HCT116 (cell line): ENCODE data around the gene COQ10B. TPM values are rescaled to one million over a fixed set of nuclear protein-coding genes. Genes with fewer than 3 reads are reported as not detected.
A peak's percentile ranks its signal among the peaks of the same experiment; 100 is the strongest.

ENCODE experiments used
- ATAC-seq: fragments of 200-7000 bp; cut with Tn5 transposase; 2 replicates; pipeline ENCODE4 v1.9.1; 2020; ENCODE audit warnings: mild to moderate bottlenecking, moderate library complexity
- BruUV-seq: library from RNA; stranded (reverse); fragments of 400-500 nt; replicated peaks from 2 replicates; lab custom pipeline; 2021; lab: Mats Ljungman, UMichigan
- CTCF ChIA-PET: fragments of 300-600 bp; sonication (Branson Sonifier 250); formaldehyde crosslinking; loops from one replicate; lab custom pipeline; 2021; ENCODE audit warnings: antibody characterized with exemption; lab: Charles Lee
- POLR2A ChIA-PET: fragments of 300-600, 350-600 bp; sonication (Branson Sonifier 250); formaldehyde crosslinking; loops from one replicate; lab custom pipeline; 2021; ENCODE audit warnings: antibody characterized with exemption; lab: Charles Lee
- RAD21 ChIA-PET, 2 experiments: fragments of 300-600 bp; sonication (Branson Sonifier 250); formaldehyde crosslinking; loops; one replicate each; lab custom pipeline; 2023; ENCODE audit warnings: low total read pairs in 2 of 2; ENCODE audit not compliant: uncharacterized antibody in 2 of 2, unreplicated experiment in 2 of 2, low non-redundant PET in 1 of 2; lab: Charles Lee
- DNase-seq: peaks from one replicate; pipeline ENCODE4 v3.0.0-alpha.2; 2010; ENCODE audit warnings: low read depth, low spot score
- H2AFZ ChIP-seq: fragments of 200-600 bp; shearing (Covaris generic), sonication (generic); 2 replicates; pipeline ENCODE4 v1.6.1; 2017; ENCODE audit warnings: low read depth, mixed run types, mixed read lengths, antibody characterized with exemption, low read length; ENCODE audit not compliant: poor library complexity, severe bottlenecking
- H3K27ac ChIP-seq: 2 replicates; pipeline ENCODE4 v1.5.1; 2012; ENCODE audit warnings: low read depth, low read length
- H3K27me3 ChIP-seq: fragments of 200-600 bp; sonication (generic); 2 replicates; pipeline ENCODE4 v1.6.1; 2016; ENCODE audit warnings: mixed run types, low read length, mixed read lengths; ENCODE audit not compliant: insufficient read depth
- H3K36me3 ChIP-seq, 2 experiments: fragments of 200-500 bp in 1 of 2; fragments of 200-600 bp in 1 of 2; sonication (Bioruptor generic) in 1 of 2; sonication (generic) in 1 of 2; 2 replicates each; pipeline versions ENCODE4 v1.5.1 to v1.6.1; 2014 to 2016; ENCODE audit warnings: low read length in 2 of 2, inconsistent platforms in 1 of 2, mixed read lengths in 1 of 2, mixed run types in 1 of 2; ENCODE audit not compliant: insufficient read depth in 2 of 2, control insufficient read depth in 1 of 2
- H3K4me1 ChIP-seq, 2 experiments: fragments of 200-600 bp in 1 of 2; sonication (generic) in 1 of 2; 2 replicates each; pipeline versions ENCODE4 v1.5.1 to v1.6.1; 2012 to 2017; ENCODE audit warnings: low read length in 2 of 2, inconsistent platforms in 1 of 2, mild to moderate bottlenecking in 1 of 2, mixed read lengths in 1 of 2, mixed run types in 1 of 2, moderate library complexity in 1 of 2; ENCODE audit not compliant: insufficient read depth in 2 of 2, control insufficient read depth in 1 of 2
- H3K4me2 ChIP-seq: fragments of 200-600 bp; sonication (generic); 2 replicates; pipeline ENCODE4 v1.6.1; 2017; ENCODE audit warnings: mixed run types, low read length, mixed read lengths
- H3K4me3 ChIP-seq, 2 experiments: fragments of 200-600 bp in 1 of 2; sonication (generic) in 1 of 2; replicated peaks in 1 of 2; 2 replicates each; pipeline ENCODE4 v1.5.1; 2011 to 2016; ENCODE audit warnings: low read length in 2 of 2, control low read depth in 1 of 2, low read depth in 1 of 2, mild to moderate bottlenecking in 1 of 2, mixed read lengths in 1 of 2, mixed run types in 1 of 2
- H3K79me2 ChIP-seq: fragments of 200-600 bp; sonication (generic); 2 replicates; pipeline ENCODE4 v1.6.1; 2017; ENCODE audit warnings: mild to moderate bottlenecking, mixed run types, low read length, moderate library complexity, mixed read lengths; ENCODE audit not compliant: insufficient read depth
- H3K9ac ChIP-seq: fragments of 200-600 bp; sonication (generic); 2 replicates; pipeline ENCODE4 v1.6.1; 2016; ENCODE audit warnings: low read length, mixed read lengths
- H3K9me2 ChIP-seq: fragments of 200-600 bp; sonication (generic), shearing (Covaris generic); 2 replicates; pipeline ENCODE4 v1.6.1; 2017; ENCODE audit warnings: mixed run types, mild to moderate bottlenecking, moderate library complexity; ENCODE audit not compliant: insufficient read depth
- H3K9me3 ChIP-seq, 2 experiments: fragments of 200-500 bp in 1 of 2; fragments of 200-600 bp in 1 of 2; sonication (Bioruptor generic) in 1 of 2; sonication (generic) in 1 of 2; 2 replicates each; pipeline ENCODE4 v1.6.1; 2014 to 2017; ENCODE audit warnings: low read length in 2 of 2, mixed read lengths in 2 of 2, inconsistent platforms in 1 of 2, low read depth in 1 of 2, mild to moderate bottlenecking in 1 of 2, mixed run types in 1 of 2, moderate library complexity in 1 of 2; ENCODE audit not compliant: control insufficient read depth in 1 of 2, insufficient read depth in 1 of 2
- H4K20me1 ChIP-seq: fragments of 200-600 bp; sonication (generic), shearing (Covaris generic); 2 replicates; pipeline ENCODE4 v1.6.1; 2017; ENCODE audit warnings: mixed run types, mild to moderate bottlenecking, moderate library complexity; ENCODE audit not compliant: insufficient read depth
- ELF1 ChIP-seq: IDR thresholded peaks from 2 replicates; pipeline ENCODE4 v1.6.1; 2012; ENCODE audit warnings: low read depth, borderline replicate concordance
- EZH2 ChIP-seq: fragments of 200-600 bp; sonication (generic); IDR thresholded peaks from 2 replicates; pipeline ENCODE4 v1.6.1; 2017; ENCODE audit warnings: antibody characterized with exemption, mixed run types
- EZH2phosphoT487 ChIP-seq: fragments of 200-600 bp; IDR thresholded peaks from 2 replicates; pipeline ENCODE4 v1.6.1; 2018; ENCODE audit warnings: antibody characterized with exemption, borderline replicate concordance
- FOSL1 ChIP-seq: IDR thresholded peaks from 2 replicates; pipeline ENCODE4 v1.6.1; 2012; ENCODE audit warnings: low read depth
- POLR2AphosphoS5 ChIP-seq: IDR thresholded peaks from 2 replicates; pipeline ENCODE4 v1.6.1; 2011; ENCODE audit warnings: mild to moderate bottlenecking, low read depth, low read length, moderate library complexity
- RAD21 ChIP-seq: IDR thresholded peaks from 2 replicates; pipeline ENCODE4 v1.6.1; 2012; ENCODE audit warnings: low read depth, mild to moderate bottlenecking
- SIN3A ChIP-seq: IDR thresholded peaks from 2 replicates; pipeline ENCODE4 v1.6.1; 2012; ENCODE audit warnings: low read depth
- SP1 ChIP-seq: IDR thresholded peaks from 2 replicates; pipeline ENCODE4 v1.6.1; 2012; ENCODE audit warnings: low read depth
- SRF ChIP-seq: IDR thresholded peaks from 2 replicates; pipeline ENCODE4 v1.6.1; 2012; ENCODE audit warnings: low read depth
- YY1 ChIP-seq: IDR thresholded peaks from 2 replicates; pipeline ENCODE4 v1.6.1; 2011; ENCODE audit warnings: low read length, low read depth, moderate library complexity, mild to moderate bottlenecking; ENCODE audit not compliant: insufficient replicate concordance; ENCODE audit errors: extremely low read depth
- ZFX ChIP-seq: fragments of 450-650 bp; IDR thresholded peaks from 2 replicates; pipeline ENCODE4 v1.6.1; 2017
- intact Hi-C: fragments of 100-400 bp; cut with micrococcal nuclease; formaldehyde crosslinking; loops from 2 replicates; pipeline ENCODE4 v1.10.0; 2022
- total RNA-seq: library from RNA; stranded (reverse); gene quantifications from one replicate; pipeline ENCODE4 v1.2.1, GENCODE V29; 2021; ENCODE audit not compliant: unreplicated experiment
- TF ChIP-seq, protein P1 (sequence below): IDR thresholded peaks from 2 replicates; pipeline ENCODE4 v1.6.1; 2012
- TF ChIP-seq, protein P2 (sequence below): IDR thresholded peaks from 2 replicates; pipeline ENCODE4 v1.6.1; 2012
- TF ChIP-seq, protein P3 (sequence below): IDR thresholded peaks from 2 replicates; pipeline ENCODE4 v1.6.1; 2012; ENCODE audit warnings: low read depth

Gene COQ10B
- total RNA-seq, 1 experiment from 2014 or later, result 20.4 TPM

DNA sequence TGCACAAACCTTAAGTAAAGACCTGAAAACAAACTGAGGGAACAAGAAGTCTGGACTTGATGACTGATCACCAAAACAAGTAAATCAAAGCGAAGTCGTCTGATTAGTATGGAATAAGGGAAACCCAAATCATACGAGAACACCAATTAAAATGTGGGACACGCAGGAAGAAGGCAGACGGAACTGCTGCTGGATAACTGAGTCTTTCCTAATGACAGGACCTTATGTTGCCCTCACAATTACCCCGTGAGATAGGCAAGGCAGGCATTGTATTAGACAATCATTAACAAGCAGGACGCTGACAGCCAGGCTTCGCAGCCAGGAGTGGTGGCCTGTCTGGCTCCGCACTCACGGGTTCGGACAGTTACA is 614 bp upstream of the COQ10B start:
- Histone ChIP-seq H3K9me3 (no peaks in the 10 kb centered on the region), H3K36me3 (no peaks in the 10 kb centered on the region), H3K4me3 (peak overlapping the region; percentile 84 to 99), H3K79me2 (peaks cover 38% of the 10 kb centered on the region), H3K4me2 (peak overlapping the region; percentile 84), H3K27ac (peak overlapping the region; percentile 56), H4K20me1 (no peaks in the 10 kb centered on the region), H2AFZ (no peak overlapping the region), H3K9me2 (no peaks in the 10 kb centered on the region)
- RAD21 ChIA-PET, result no interaction called here
- intact Hi-C loops, result loop anchor here (1.0 kb wide), 2 partner anchors 17 to 48 kb away; partner anchors contain the start of genes HSPE1 and SF3B1
- DNase-seq (no peak), ATAC-seq (peak; percentile 33)
- TSS peak; percentile 90 for BruUV-seq
- TF ChIP-seq POLR2AphosphoS5 (no peak), EZH2phosphoT487 (no peak), YY1 (no peak), SP1 (no peak), EZH2 (no peak), RAD21 (no peak)
- TF ChIP-seq, protein P1, sequence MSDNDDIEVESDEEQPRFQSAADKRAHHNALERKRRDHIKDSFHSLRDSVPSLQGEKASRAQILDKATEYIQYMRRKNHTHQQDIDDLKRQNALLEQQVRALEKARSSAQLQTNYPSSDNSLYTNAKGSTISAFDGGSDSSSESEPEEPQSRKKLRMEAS, result no peak
- TF ChIP-seq, protein P2, sequence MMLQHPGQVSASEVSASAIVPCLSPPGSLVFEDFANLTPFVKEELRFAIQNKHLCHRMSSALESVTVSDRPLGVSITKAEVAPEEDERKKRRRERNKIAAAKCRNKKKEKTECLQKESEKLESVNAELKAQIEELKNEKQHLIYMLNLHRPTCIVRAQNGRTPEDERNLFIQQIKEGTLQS, result no peak
- TF ChIP-seq, all 23 proteins: peak for 0
- H3K9ac ChIP-seq, result peak overlapping the region; percentile 86
- ChIA-PET POLR2A (interaction anchor here (0.8 to 1.3 kb wide), 7 partner anchors 14 to 63 kb away, joined by 3 to 14 read pairs (median 4); partner anchors contain the start of genes HSPD1, HSPE1, MOB4 and SF3B1), CTCF (no interaction called here)
- H3K27me3 ChIP-seq, result no peaks in the 10 kb centered on the region
- peaks cover 4 to 13% of the 10 kb centered on the region in 2 experiments; a peak in 2 of 4 replicates for H3K4me1 ChIP-seq

GRCh38 chr2:197453914-197454398 is 604 bp downstream of the COQ10B start:
- peak; percentile 44 for ATAC-seq
- DNase-seq, result peak; percentile 80
- ChIA-PET RAD21 (no interaction called here), POLR2A (interaction anchor here (1.2 to 1.3 kb wide), 2 partner anchors 19 to 22 kb away, joined by 5 to 14 read pairs; partner anchors contain the start of gene SF3B1), CTCF (no interaction called here)
- Histone ChIP-seq H3K4me2 (peak overlapping the region; percentile 84), H2AFZ (peak overlapping the region; percentile 55), H3K9me3 (no peaks in the 10 kb centered on the region), H3K79me2 (peaks cover 49% of the 10 kb centered on the region), H3K4me3 (peak overlapping the region; percentile 84 to 99), H4K20me1 (no peaks in the 10 kb centered on the region), H3K27me3 (no peaks in the 10 kb centered on the region), H3K36me3 (no peaks in the 10 kb centered on the region), H3K27ac (peak overlapping the region; percentile 70), H3K9ac (peak overlapping the region; percentile 86), H3K4me1 (peaks cover 4 to 13% of the 10 kb centered on the region in 2 experiments; a peak in 2 of 4 replicates), H3K9me2 (no peaks in the 10 kb centered on the region)
- BruUV-seq, result no TSS peak
- intact Hi-C loops, result loop anchor here (1.0 kb wide), 2 partner anchors 19 to 46 kb away; partner anchors contain the start of genes HSPE1 and SF3B1
- peak; percentile 36; the same call in 1 of the 2 replicates for TF ChIP-seq SRF
- TF ChIP-seq, protein P1, result no peak
- TF ChIP-seq SIN3A, result peak; percentile 68; the same call in 1 of the 2 replicates
- peak; percentile 53 for TF ChIP-seq SP1
- TF ChIP-seq EZH2, result no peak
- no peak for TF ChIP-seq YY1
- no peak for TF ChIP-seq ELF1
- TF ChIP-seq FOSL1, result no peak
- TF ChIP-seq, protein P3, sequence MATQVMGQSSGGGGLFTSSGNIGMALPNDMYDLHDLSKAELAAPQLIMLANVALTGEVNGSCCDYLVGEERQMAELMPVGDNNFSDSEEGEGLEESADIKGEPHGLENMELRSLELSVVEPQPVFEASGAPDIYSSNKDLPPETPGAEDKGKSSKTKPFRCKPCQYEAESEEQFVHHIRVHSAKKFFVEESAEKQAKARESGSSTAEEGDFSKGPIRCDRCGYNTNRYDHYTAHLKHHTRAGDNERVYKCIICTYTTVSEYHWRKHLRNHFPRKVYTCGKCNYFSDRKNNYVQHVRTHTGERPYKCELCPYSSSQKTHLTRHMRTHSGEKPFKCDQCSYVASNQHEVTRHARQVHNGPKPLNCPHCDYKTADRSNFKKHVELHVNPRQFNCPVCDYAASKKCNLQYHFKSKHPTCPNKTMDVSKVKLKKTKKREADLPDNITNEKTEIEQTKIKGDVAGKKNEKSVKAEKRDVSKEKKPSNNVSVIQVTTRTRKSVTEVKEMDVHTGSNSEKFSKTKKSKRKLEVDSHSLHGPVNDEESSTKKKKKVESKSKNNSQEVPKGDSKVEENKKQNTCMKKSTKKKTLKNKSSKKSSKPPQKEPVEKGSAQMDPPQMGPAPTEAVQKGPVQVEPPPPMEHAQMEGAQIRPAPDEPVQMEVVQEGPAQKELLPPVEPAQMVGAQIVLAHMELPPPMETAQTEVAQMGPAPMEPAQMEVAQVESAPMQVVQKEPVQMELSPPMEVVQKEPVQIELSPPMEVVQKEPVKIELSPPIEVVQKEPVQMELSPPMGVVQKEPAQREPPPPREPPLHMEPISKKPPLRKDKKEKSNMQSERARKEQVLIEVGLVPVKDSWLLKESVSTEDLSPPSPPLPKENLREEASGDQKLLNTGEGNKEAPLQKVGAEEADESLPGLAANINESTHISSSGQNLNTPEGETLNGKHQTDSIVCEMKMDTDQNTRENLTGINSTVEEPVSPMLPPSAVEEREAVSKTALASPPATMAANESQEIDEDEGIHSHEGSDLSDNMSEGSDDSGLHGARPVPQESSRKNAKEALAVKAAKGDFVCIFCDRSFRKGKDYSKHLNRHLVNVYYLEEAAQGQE, result no peak
- TF ChIP-seq EZH2phosphoT487, result no peak
- no peak for TF ChIP-seq ZFX
